HEK293T (cell line): ENCODE results near the gene WDSUB1.

Source experiments
- CTCF ChIA-PET: fragments of 350-600 bp; formaldehyde crosslinking; extraction: SDS; loops from one replicate; lab custom pipeline; 2021; ENCODE audit warnings: antibody characterized with exemption, inconsistent platforms; lab: Yijun Ruan, JAX
- POLR2A ChIA-PET: fragments of 350-600 bp; formaldehyde crosslinking; extraction: SDS; loops from one replicate; lab custom pipeline; 2020; ENCODE audit warnings: antibody characterized with exemption, inconsistent platforms; lab: Yijun Ruan, JAX
- DNase-seq: peaks from one replicate; pipeline ENCODE4 v3.0.0; 2012; ENCODE audit warnings: mixed read lengths; ENCODE audit errors: extremely low spot score
- ARNT ChIP-seq: fragments of 450-650 bp; IDR thresholded peaks from 2 replicates; pipeline ENCODE4 v1.6.1; 2017; ENCODE audit warnings: mild to moderate bottlenecking
- BHLHE40 ChIP-seq: fragments of 450-650 bp; IDR thresholded peaks from 2 replicates; pipeline ENCODE4 v1.6.1; 2016; ENCODE audit warnings: mild to moderate bottlenecking, moderate library complexity, borderline replicate concordance
- CTBP1 ChIP-seq: fragments of 450-650 bp; IDR thresholded peaks from 2 replicates; pipeline ENCODE4 v1.6.1; 2016; ENCODE audit warnings: borderline replicate concordance
- ELF4 ChIP-seq: fragments of 450-650 bp; IDR thresholded peaks from 2 replicates; pipeline ENCODE4 v1.6.1; 2017; ENCODE audit warnings: antibody characterized with exemption
- FOXA1 ChIP-seq: fragments of 450-650 bp; IDR thresholded peaks from 2 replicates; pipeline ENCODE4 v1.6.1; 2016; ENCODE audit warnings: mild to moderate bottlenecking
- FOXK2 ChIP-seq: fragments of 450-650 bp; IDR thresholded peaks from 2 replicates; pipeline ENCODE4 v1.6.1; 2016; ENCODE audit warnings: mild to moderate bottlenecking
- FOXM1 ChIP-seq: fragments of 450-650 bp; IDR thresholded peaks from 2 replicates; pipeline ENCODE4 v1.6.1; 2017; ENCODE audit warnings: mild to moderate bottlenecking, borderline replicate concordance
- HDGF ChIP-seq: fragments of 450-650 bp; IDR thresholded peaks from 2 replicates; pipeline ENCODE4 v1.6.1; 2017; ENCODE audit warnings: antibody characterized with exemption, borderline replicate concordance
- L3MBTL2 ChIP-seq: fragments of 450-650 bp; conservative IDR thresholded peaks from 2 replicates; pipeline ENCODE4 v1.6.1; 2016; ENCODE audit warnings: mild to moderate bottlenecking
- LEF1 ChIP-seq: fragments of 450-650 bp; IDR thresholded peaks from 2 replicates; pipeline ENCODE4 v1.6.1; 2017; ENCODE audit warnings: mild to moderate bottlenecking, borderline replicate concordance
- NFRKB ChIP-seq: fragments of 450-650 bp; IDR thresholded peaks from 2 replicates; pipeline ENCODE4 v1.6.1; 2016; ENCODE audit warnings: mild to moderate bottlenecking, moderate library complexity
- PKNOX1 ChIP-seq: fragments of 450-650 bp; IDR thresholded peaks from 2 replicates; pipeline ENCODE4 v1.6.1; 2016
- SP1 ChIP-seq: fragments of 450-650 bp; IDR thresholded peaks from 2 replicates; pipeline ENCODE4 v1.6.1; 2017
- SUZ12 ChIP-seq: fragments of 450-650 bp; IDR thresholded peaks from 2 replicates; pipeline ENCODE4 v1.6.1; 2016; ENCODE audit warnings: mild to moderate bottlenecking
- TARDBP ChIP-seq: fragments of 450-650 bp; IDR thresholded peaks from 2 replicates; pipeline ENCODE4 v1.6.1; 2016
- ZNF384 ChIP-seq: fragments of 450-650 bp; IDR thresholded peaks from 2 replicates; pipeline ENCODE4 v1.6.1; 2016

The WDSUB1 gene

GRCh38 chr2:159270744-159271379 is 15.6 kb downstream of the WDSUB1 start:
- no peak for DNase-seq
- CTCF ChIA-PET: no interaction called here
- TF ChIP-seq SP1 (no peak), CTBP1 (no peak), PKNOX1 (no peak), L3MBTL2 (no peak), HDGF (no peak), ARNT (no peak), ZNF384 (no peak), ELF4 (no peak), NFRKB (no peak), FOXA1 (no peak), LEF1 (no peak), FOXM1 (no peak), BHLHE40 (no peak)
- POLR2A ChIA-PET: no interaction called here

GRCh38 chr2:159267921-159268320 is 18.6 kb downstream of the WDSUB1 start:
- POLR2A ChIA-PET: interaction anchor here (1.2 kb wide), 1 partner anchor 19 kb away, joined by 3 read pairs; the partner anchor contains the start of gene WDSUB1
- DNase-seq: no peak
- CTCF ChIA-PET: no interaction called here
- TF ChIP-seq NFRKB: no peak
- TF ChIP-seq L3MBTL2: no peak
- TF ChIP-seq ELF4: no peak
- no peak for TF ChIP-seq ARNT
- TF ChIP-seq FOXK2: no peak
- TF ChIP-seq CTBP1: no peak
- TF ChIP-seq BHLHE40: no peak
- no peak for TF ChIP-seq TARDBP
- TF ChIP-seq PKNOX1: no peak
- no peak for TF ChIP-seq LEF1
- no peak for TF ChIP-seq SUZ12
- no peak for TF ChIP-seq SP1
- TF ChIP-seq FOXM1: no peak
- no peak for TF ChIP-seq HDGF
- TF ChIP-seq ZNF384: no peak
- TF ChIP-seq FOXA1: no peak

GRCh38 chr2:159266554-159266953 is 19.9 kb downstream of the WDSUB1 start:
- no peak for TF ChIP-seq BHLHE40
- TF ChIP-seq FOXK2: no peak
- no peak for TF ChIP-seq L3MBTL2
- TF ChIP-seq HDGF: no peak
- TF ChIP-seq PKNOX1: no peak
- TF ChIP-seq FOXA1: no peak
- TF ChIP-seq TARDBP: no peak
- TF ChIP-seq LEF1: no peak
- TF ChIP-seq SUZ12: no peak
- no peak for TF ChIP-seq FOXM1
- no peak for TF ChIP-seq SP1
- TF ChIP-seq CTBP1: no peak
- TF ChIP-seq ELF4: no peak
- TF ChIP-seq ZNF384: no peak
- TF ChIP-seq ARNT: no peak
- TF ChIP-seq NFRKB: no peak
- CTCF ChIA-PET: no interaction called here
- no peak for DNase-seq
- POLR2A ChIA-PET: no interaction called here

GRCh38 chr2:159265171-159265576 is 21.3 kb downstream of the WDSUB1 start:
- CTCF ChIA-PET: interaction anchor here (0.6 kb wide), 1 partner anchor 140 kb away, joined by 3 read pairs; no protein-coding TSS in a partner anchor
- no peak for DNase-seq
- POLR2A ChIA-PET: no interaction called here
- no peak for TF ChIP-seq TARDBP
- no peak for TF ChIP-seq ELF4
- TF ChIP-seq HDGF: no peak
- TF ChIP-seq PKNOX1: no peak
- no peak for TF ChIP-seq BHLHE40
- TF ChIP-seq NFRKB: no peak
- TF ChIP-seq CTBP1: no peak
- no peak for TF ChIP-seq ZNF384
- no peak for TF ChIP-seq LEF1
- no peak for TF ChIP-seq FOXK2
- TF ChIP-seq SUZ12: no peak
- TF ChIP-seq FOXA1: no peak
- TF ChIP-seq ARNT: no peak
- no peak for TF ChIP-seq L3MBTL2
- TF ChIP-seq SP1: no peak
- TF ChIP-seq FOXM1: no peak

GRCh38 chr2:159262904-159263303 is 23.6 kb downstream of the WDSUB1 start:
- ChIA-PET CTCF (no interaction called here), POLR2A (no interaction called here)
- DNase-seq: no peak
- no peak for TF ChIP-seq L3MBTL2
- TF ChIP-seq ZNF384: no peak
- no peak for TF ChIP-seq NFRKB
- no peak for TF ChIP-seq FOXM1
- TF ChIP-seq SUZ12: no peak
- no peak for TF ChIP-seq ARNT
- no peak for TF ChIP-seq LEF1
- no peak for TF ChIP-seq HDGF
- TF ChIP-seq TARDBP: no peak
- no peak for TF ChIP-seq BHLHE40
- no peak for TF ChIP-seq PKNOX1
- TF ChIP-seq CTBP1: no peak
